Amygdala (tissue), 56 donors: ENCODE measurements around the gene IDH3A.

Experiments
- DNase-seq, 56 donors: peaks; one replicate each; lab custom pipeline; 2025; lab: John Stamatoyannopoulos, UW

Gene IDH3A

GRCh38 chr15:78212546-78213424 lies 63.6 kb downstream of the IDH3A start:
- peak in 22 of 56 donors; percentile 22 to 80 (median 53) for DNase-seq

- no peak for DNase-seq
Observed at GRCh38 chr15:78213425-78213750, 64.2 kb downstream of the IDH3A start.

GRCh38 chr15:78213956-78214355 lies 64.8 kb downstream of the IDH3A start:
- no peak for DNase-seq

DNA sequence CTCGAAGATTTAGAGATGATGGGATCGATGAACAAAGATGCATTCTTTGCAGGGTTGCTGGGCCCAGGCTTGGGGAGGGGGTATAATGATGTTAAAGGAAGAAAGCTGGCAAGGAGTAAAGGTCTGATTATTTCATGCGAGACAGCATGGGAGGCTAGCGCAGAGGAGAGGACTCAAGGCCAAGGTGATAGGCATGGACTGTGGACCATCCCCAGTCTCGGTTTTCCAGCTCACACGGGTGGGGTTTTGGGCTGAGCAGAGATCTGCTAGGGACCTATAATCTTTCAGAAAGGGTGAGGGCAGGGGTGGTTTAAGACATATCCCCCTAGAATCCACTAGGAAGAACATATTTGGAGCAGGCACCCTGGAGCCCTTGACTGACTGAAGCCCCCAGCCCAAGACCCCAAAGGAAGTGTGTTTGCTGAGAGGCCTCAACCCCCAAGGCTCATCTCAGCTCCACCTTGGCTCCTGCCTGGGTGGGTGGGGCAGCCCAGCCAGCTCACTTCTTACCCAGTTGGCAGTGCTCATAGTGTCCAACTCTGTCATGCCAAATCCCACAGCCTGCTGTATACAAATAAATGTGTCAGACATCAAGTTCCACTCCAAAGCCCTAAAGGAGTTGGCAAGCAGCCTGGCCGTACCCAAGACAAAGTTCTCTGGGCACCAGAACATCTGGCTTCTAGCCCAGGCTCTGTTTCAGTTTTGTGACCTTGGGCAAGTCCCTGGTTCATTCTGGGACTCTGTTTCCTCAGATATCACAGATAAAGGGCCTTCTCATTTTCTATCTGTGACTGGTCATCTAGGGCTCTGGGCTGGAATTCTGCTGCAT lies 67.3 kb downstream of the IDH3A start:
- DNase-seq: peak in 38 of 56 donors; percentile 21 to 88 (median 56)

DNA sequence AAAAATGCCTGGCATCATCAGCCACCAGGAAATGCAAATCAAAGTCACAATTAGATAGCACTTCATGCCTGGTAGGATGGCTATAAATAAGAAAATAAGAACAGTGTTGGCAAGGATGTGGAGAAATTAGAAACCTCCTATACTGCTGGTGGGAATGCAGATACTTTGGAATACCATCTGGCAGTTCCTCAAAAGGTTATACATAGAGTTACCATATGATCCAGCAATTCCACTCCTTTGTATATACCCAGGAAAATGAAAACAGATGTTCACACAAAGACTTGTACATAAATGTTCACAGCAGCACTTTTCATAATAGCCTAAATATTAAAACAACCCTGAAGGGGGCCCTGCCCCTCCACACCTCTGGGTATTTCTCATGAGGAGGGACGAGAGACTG lies 71.6 kb downstream of the IDH3A start:
- no peak for DNase-seq
